Dedifferentiated amniotic fluid mesenchymal stem cell (primary cell): ENCODE results near the gene COL8A2.

Experiments used
- DNase-seq: peaks from one replicate; pipeline ENCODE4 v3.0.0-alpha.2; 2016; ENCODE audit errors: extremely low spot score

The COL8A2 gene

GRCh38 chr1:36091141-36091540 lies 33.9 kb downstream of the COL8A2 start:
- DNase-seq = no peak

DNA sequence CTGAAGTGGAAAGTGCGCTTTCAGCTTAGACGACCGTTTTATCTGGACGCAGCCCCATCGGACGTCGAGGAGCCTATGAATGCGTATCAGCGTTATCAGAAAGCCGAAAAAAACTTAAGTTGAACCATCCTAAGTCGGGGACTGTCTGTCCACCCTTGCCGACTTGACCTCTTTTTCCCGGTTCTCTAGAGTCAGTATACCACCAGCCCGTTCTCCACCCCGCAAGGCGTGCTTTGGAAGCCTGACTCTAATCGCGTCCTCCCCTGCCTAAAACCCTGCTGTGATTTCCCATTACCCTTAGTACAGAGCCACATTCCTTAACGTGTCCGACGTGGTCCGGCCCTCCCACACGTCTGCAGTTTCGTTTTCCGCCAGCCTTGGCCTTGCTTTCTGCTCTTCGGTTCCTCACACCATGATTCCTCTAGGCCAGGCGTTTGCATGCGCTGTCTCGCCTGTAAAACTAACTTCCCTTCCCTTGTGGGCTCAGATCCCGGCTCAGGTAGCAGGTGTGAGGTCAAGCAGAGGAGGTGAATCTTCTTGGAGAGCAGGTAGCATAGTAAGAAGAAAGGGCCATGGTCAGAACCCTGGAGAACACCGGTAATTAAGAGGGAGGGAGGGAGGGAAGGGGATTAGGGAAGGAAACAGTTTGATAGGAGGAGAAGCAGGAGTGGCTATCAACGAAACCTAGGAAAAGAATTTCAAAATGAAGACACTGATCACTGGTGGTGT lies 35.5 kb downstream of the COL8A2 start:
- DNase-seq = peak; percentile 29

GRCh38 chr1:36088577-36089392 lies 36.2 kb downstream of the COL8A2 start, which contains the start of gene ADPRS:
Gene ADPRS, plus strand, starts transcription at chr1:36088892. Its CDS starts 13 bp downstream, at chr1:36088905.
- peak; percentile 87 for DNase-seq

DNA sequence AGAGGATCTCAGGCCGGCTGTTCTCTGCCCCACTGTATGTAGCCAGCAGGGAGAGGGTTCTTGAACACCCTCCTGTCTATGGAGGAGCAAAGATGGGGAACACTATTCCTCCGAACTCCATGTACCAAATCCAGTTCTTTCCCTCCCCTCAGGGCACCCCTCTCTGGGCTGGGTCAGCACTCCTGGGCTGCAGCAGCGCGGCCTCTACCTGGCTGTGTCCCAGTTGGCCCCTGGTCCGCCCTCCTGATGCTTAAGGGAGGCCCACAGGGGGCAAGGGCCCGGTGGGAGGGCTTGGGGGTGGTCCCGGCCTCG lies 36.8 kb downstream of the COL8A2 start:
- DNase-seq = no peak

- no peak for DNase-seq
Measured at GRCh38 chr1:36087233-36088123, 37.5 kb downstream of the COL8A2 start.

GRCh38 chr1:36086529-36087232 lies 38.3 kb downstream of the COL8A2 start:
- DNase-seq = no peak

DNA sequence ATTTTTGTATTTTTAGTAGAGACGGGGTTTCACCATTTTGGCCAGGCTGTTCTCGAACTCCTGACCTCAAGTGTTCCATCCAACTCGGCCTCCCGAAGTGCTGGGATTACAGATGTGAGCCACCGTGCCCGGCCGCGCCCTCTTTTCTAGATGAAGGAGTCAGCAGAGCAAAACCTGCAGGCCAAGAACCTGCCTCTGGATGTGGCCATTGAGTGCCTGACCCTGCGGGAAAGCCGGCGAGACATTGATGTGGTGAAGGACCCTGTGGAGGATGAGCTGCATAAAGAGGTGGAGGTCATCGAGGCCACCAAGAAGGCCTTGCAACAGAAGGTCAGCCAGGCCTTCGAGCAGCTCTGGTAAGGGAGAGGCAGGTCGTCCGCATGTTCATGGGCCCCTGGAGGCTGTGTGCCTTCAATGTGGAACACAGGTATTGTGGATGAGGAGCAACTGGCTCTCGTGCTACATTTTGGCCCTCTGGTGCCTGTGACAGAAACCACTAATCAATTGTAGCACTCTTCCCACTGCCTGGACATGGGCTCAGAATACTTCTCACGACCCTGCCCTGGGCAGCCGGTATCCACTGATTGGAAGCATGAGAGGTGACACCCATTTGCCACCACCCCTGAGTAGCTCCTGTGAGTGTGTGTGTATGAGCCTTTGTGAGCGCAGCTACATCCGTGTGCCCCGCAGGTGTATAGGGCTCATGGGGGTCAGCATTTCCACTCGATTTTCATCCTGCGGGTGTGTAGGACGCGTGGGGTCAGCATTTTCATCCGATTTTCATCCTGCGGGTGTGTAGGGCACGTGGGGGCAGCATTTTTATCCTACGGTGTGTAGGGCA lies 39.1 kb downstream of the COL8A2 start:
- DNase-seq = no peak

DNA sequence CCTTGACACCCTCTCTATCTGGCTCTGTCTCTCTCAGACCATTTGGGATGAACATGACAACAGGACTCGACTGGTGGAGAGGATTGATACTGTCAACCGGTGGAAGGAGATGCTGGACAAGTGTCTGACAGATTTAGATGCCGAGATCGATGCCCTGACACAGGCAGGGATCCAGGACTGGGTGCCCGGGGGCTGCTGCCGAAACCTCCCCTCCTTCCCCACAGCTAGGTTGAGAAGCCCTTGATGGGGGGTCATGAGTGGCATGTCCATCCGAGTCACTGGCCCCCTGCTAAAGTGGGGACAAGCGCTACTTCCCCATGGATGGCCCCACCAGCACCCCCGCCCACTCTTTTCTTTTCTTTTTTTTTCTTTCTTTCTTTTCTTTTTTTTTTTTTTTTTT lies 39.9 kb downstream of the COL8A2 start:
- DNase-seq = no peak

DNA sequence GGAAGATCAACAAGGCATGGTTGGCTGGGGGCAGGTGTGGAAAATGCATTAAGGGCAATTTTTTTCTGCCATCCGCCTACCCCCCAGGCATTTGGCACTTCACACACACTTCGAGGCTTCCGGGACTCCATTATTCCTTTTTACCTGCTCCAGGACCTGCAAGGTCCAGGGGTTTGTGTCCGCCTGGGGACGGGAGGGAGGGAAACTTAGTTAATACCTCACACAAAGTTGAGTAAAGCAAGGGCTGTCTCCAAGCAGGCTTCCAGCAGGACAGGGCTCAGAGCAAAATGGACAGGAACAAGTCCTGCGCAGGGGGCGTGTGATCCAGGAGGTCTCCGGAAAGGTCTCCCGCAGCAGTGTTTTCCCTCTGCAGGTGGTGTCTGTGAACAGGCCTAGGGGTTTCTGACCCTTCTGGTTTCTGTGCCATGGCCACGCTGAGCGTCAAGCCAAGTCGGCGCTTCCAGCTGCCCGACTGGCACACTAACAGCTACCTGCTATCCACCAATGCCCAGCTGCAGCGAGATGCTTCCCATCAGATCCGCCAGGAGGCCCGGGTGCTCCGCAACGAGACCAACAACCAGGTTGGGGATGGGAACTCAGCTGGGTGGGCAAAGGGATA lies 40.4 kb downstream of the COL8A2 start:
- no peak for DNase-seq

DNA sequence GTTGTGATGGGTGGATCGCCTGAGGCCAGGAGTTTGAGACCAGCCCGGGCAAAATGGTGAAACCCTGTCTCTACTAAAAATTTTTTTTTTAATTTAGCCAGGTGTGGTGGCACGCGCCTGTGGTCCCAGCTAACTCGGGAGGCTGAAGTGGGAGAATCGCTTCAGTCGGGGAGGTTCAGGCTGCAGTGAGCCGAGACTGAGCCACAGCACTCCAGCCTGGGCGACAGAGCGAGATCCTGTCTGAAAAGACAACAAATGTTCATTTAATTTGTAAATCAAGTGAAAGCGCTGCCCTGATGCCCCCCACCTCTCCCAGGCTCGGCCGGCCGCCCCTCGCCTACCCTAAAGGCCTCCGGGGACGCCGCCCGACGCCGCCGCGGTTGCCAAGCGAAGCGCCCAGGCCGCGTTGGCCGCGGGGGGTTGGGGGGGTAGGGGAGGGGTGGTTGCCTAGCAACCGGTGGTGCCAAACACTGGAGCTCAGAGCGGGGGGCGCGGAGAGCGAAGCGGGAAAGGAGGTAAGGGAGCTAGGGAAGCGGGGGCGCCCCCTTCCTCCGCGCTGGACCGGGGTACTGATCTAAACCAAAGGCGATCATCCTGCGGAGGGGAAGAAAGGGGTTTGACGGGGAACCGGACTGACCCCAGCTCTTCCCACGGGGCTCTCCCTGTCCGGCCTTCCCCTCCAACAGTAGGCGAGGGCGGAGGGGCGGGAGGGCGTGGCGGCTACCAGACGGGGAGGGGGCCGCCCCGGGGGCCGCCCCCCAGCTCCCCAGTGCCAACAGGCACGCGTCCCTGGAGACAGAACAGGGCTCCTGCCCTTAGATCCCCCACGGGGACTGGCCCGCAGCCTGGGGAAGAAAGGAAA lies 41.2 kb downstream of the COL8A2 start, which contains the start of gene TEKT2:
Gene TEKT2, plus strand, starts transcription at position 460 of the 862 bp plus-strand sequence. CDS start 828 bp downstream, outside the sequence.
- no peak for DNase-seq

GRCh38 chr1:36083219-36083618 lies 41.8 kb downstream of the COL8A2 start:
- DNase-seq = no peak

- DNase-seq = no peak
Measured at GRCh38 chr1:36081926-36082485, 43.0 kb downstream of the COL8A2 start.

GRCh38 chr1:36080801-36081200 lies 44.2 kb downstream of the COL8A2 start:
- DNase-seq = no peak

GRCh38 chr1:36080236-36080635 lies 44.8 kb downstream of the COL8A2 start:
- no peak for DNase-seq

GRCh38 chr1:36076979-36077573 lies 47.9 kb downstream of the COL8A2 start:
- no peak for DNase-seq

- no peak for DNase-seq
Measured at GRCh38 chr1:36070349-36070748, 54.7 kb downstream of the COL8A2 start.

DNA sequence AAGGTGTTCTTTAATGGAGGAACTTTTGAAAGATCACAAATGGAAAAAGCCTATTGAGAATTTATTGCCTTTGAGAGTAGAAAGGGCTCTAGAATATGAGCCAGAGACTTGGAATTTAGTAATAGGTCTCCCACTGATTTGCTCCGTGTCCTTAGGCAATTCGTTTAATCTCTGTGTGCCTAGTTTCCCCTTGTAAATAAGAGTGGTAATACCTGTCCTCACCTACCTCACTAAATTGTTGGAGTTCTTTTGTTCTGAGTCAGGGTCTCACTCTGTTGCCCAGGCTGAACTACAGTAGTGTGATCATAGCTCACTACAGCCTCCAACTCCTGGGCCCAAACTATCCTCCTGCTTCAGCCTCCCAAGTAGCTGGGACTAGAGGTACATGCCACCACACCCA lies 56.2 kb downstream of the COL8A2 start:
- no peak for DNase-seq

GRCh38 chr1:36067871-36068270 lies 57.2 kb downstream of the COL8A2 start:
- DNase-seq = no peak
